AG09309 (cell line): Measurements from ENCODE around the gene TOR1AIP1.

Experiments used
- DNase-seq: peaks from one replicate; pipeline ENCODE4 v3.0.0-alpha.2; 2010; ENCODE audit warnings: low read depth
- H3K4me3 ChIP-seq: 2 replicates; pipeline ENCODE4 v1.5.1; 2011; ENCODE audit warnings: mild to moderate bottlenecking, low read depth, low read length, moderate library complexity; ENCODE audit not compliant: control insufficient read depth
- CTCF ChIP-seq: IDR thresholded peaks from 2 replicates; pipeline ENCODE4 v1.5.1; 2011; ENCODE audit warnings: mild to moderate bottlenecking, low read depth, low read length, inconsistent platforms; ENCODE audit not compliant: insufficient read depth, control insufficient read depth; ENCODE audit errors: missing control alignments

The TOR1AIP1 gene

GRCh38 chr1:179911812-179912211, 29.7 kb downstream of the TOR1AIP1 start:
- H3K4me3 ChIP-seq = no peak overlapping the region
- TF ChIP-seq CTCF = no peak
- no peak for DNase-seq

- TF ChIP-seq CTCF = no peak
- DNase-seq = no peak
- H3K4me3 ChIP-seq = no peak overlapping the region
Observed at GRCh38 chr1:179917601-179918429, 35.7 kb downstream of the TOR1AIP1 start.

- H3K4me3 ChIP-seq = no peak overlapping the region
- no peak for TF ChIP-seq CTCF
- no peak for DNase-seq
Observed at GRCh38 chr1:179921472-179921871, 39.4 kb downstream of the TOR1AIP1 start.

- no peak overlapping the region for H3K4me3 ChIP-seq
- no peak for DNase-seq
- TF ChIP-seq CTCF = no peak
Observed at GRCh38 chr1:179921981-179922872, 40.1 kb downstream of the TOR1AIP1 start.

- no peak for TF ChIP-seq CTCF
- no peak for DNase-seq
- H3K4me3 ChIP-seq = no peak overlapping the region
Observed at GRCh38 chr1:179923029-179923428, 40.9 kb downstream of the TOR1AIP1 start.

- no peak for TF ChIP-seq CTCF
- no peak overlapping the region for H3K4me3 ChIP-seq
- DNase-seq = no peak
Observed at GRCh38 chr1:179924268-179924667, 42.2 kb downstream of the TOR1AIP1 start.
